ENCODE measurements around the gene GIMAP1. TPM values are rescaled to one million over a fixed set of nuclear protein-coding genes. Genes with fewer than 3 reads are reported as not detected.

Gene GIMAP1
- total RNA-seq, 1 donor from 2014 or later, result not detected

DNA sequence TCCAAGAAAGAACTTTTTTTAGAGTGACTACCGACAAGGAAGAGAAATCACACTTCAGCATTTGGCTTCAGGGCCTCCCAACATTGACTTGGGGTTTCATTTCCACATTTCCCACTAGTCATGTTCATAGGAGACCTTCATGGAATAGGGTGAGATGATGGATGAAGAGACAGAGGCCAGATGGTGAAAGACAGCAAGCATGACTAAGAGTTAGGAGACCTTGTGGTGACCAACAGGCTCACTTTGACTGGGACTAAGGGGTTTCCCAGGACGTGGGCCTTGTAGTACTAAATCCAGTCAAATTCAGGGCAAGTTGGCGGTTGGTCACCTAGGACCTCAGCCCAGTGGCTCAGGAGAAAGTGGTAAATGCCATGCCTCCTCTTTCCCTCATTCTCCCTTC is 17.8 kb downstream of the GIMAP1 start:
- Mint-ChIP-seq H3K27ac (ENCODE audit: unreplicated experiment) (no peak overlapping the region), H3K36me3 (ENCODE audit: low read depth) (no peaks in the 10 kb centered on the region), H3K27me3 (ENCODE audit: low read depth) (peaks cover 8% of the 10 kb centered on the region), H3K4me3 (ENCODE audit: unreplicated experiment) (no peak overlapping the region), H3K9me3 (ENCODE audit: low read depth) (no peaks in the 10 kb centered on the region), H3K4me1 (ENCODE audit: low read depth) (no peaks in the 10 kb centered on the region)
- no peak for DNase-seq (ENCODE audit: low spot score)
- no peak for TF ChIP-seq CTCF (IDR thresholded peaks at IDR 0.05)

DNA sequence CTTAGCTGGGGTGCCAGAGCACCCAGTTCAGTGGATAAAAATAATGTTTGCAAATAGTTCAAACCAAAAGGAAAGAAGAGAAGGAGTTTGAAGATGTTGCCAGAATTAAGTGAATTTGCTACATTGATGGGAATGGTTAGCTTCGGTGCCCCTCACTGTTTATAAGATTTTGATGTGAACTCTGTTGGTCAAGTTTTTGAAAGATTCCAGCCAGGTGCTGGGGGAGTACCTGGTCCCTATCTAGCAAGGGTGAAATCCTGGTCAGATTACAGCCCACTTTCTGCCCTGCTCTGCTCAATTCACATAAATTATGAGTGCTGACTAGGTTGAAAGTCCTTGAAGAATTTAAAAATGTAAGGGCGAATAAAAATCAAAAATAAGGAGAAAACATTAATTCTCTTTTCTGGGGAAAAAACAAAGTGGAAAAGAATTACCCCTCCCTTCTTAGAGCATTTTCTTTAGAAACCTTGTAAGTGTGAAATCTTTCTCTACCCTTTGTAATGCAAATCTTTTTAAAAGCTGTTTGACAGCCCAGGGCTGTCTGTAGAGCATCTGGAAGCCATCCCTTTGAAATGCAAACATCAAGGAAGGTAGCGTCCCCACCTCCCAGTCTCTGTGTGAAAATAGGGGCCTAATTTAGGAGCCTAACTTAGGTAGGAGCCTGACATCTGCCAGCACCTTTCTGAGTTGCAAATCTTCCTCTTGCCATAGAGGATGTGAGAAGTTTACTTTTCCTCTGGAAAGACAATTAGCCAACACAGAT is 19.4 kb downstream of the GIMAP1 start:
- peaks cover 3% of the 10 kb centered on the region for H3K9me3 Mint-ChIP-seq (ENCODE audit: low read depth)
- H3K36me3 Mint-ChIP-seq (ENCODE audit: low read depth), result no peaks in the 10 kb centered on the region
- peaks cover 12% of the 10 kb centered on the region for H3K27me3 Mint-ChIP-seq (ENCODE audit: low read depth)
- H3K4me1 Mint-ChIP-seq (ENCODE audit: low read depth), result no peaks in the 10 kb centered on the region
- no peak for DNase-seq (ENCODE audit: low spot score)
- no peak for TF ChIP-seq CTCF (IDR thresholded peaks at IDR 0.05)
- H3K4me3 Mint-ChIP-seq (ENCODE audit: unreplicated experiment), result no peak overlapping the region
- no peak overlapping the region for H3K27ac Mint-ChIP-seq (ENCODE audit: unreplicated experiment)

DNA sequence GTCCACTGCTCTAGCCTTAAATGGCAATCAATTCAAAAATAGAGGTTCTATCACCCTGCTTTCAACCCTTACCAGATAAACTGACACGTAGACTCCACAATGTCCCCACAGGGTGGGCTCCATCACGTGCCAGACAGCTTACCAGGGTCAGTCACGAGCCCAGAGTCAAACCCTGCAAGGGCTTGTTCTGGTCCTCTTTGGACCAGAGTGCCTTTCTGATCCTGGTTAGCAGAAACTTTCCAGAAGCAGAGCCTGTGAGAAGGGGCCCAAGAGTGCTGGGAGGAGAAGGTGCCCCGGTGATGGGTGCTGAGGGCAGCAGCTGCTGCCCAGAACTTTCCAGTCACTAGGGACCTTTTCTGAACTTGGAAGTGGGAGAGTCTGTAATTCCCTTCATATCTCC is 20.5 kb downstream of the GIMAP1 start:
- peaks cover 14% of the 10 kb centered on the region for H3K27me3 Mint-ChIP-seq (ENCODE audit: low read depth)
- no peak for DNase-seq (ENCODE audit: low spot score)
- H3K36me3 Mint-ChIP-seq (ENCODE audit: low read depth), result no peaks in the 10 kb centered on the region
- no peaks in the 10 kb centered on the region for H3K4me1 Mint-ChIP-seq (ENCODE audit: low read depth)
- H3K4me3 Mint-ChIP-seq (ENCODE audit: unreplicated experiment), result no peak overlapping the region
- TF ChIP-seq CTCF (IDR thresholded peaks at IDR 0.05), result no peak
- H3K27ac Mint-ChIP-seq (ENCODE audit: unreplicated experiment), result no peak overlapping the region
- peaks cover 3% of the 10 kb centered on the region for H3K9me3 Mint-ChIP-seq (ENCODE audit: low read depth)

DNA sequence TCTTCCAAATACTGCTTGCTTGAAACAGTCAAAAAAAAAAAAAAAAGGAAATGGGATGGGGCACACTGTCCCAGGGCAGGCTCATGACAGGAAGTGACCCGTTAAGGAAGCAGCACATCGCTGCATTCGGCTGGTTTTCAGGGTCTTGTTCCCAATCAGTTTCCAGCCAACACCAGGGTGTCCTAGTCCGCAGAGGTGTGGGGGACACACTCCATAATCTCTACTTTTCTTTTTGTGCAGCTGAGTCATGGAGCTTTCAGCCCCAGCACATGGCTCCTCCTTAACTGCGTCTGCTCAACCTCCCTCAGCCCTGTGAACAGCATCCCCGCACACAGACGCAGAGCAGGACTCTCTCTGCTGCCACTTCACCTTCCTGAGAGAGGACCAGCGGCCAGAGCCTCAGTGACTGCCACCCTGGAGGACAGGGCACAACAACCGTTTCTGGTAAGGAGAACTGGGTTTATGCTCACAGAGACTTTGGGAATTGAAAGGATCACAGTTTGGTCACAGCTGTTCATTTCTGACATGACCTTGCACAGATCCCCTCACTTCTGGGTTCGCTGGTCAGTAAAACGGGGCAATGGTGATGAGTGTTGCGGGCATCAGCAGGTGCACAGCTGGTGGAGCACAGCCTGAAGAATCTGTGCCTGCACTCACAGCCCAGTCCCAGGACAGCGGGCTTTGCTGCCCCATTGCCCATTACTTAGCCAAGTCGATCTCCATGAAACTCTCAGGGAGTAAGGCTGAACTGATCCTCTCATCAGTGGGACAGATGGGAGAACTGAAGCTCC is 21.0 kb downstream of the GIMAP1 start, which contains the start of gene GIMAP5:
Gene GIMAP5, plus strand, starts transcription at position 154 of the 791 bp plus-strand sequence. CDS start 3,467 bp downstream, outside the sequence.
- H3K4me1 Mint-ChIP-seq (ENCODE audit: low read depth), result no peaks in the 10 kb centered on the region
- H3K27ac Mint-ChIP-seq (ENCODE audit: unreplicated experiment), result no peak within 1 kb of the TSS
- DNase-seq (ENCODE audit: low spot score), result no peak
- TF ChIP-seq CTCF (IDR thresholded peaks at IDR 0.05), result no peak
- H3K4me3 Mint-ChIP-seq (ENCODE audit: unreplicated experiment), result no peak within 1 kb of the TSS
- H3K9me3 Mint-ChIP-seq (ENCODE audit: low read depth), result peaks cover 3% of the 10 kb centered on the region
- peaks cover 14% of the 10 kb centered on the region for H3K27me3 Mint-ChIP-seq (ENCODE audit: low read depth)
- H3K36me3 Mint-ChIP-seq (ENCODE audit: low read depth), result no peaks in the 10 kb centered on the region

DNA sequence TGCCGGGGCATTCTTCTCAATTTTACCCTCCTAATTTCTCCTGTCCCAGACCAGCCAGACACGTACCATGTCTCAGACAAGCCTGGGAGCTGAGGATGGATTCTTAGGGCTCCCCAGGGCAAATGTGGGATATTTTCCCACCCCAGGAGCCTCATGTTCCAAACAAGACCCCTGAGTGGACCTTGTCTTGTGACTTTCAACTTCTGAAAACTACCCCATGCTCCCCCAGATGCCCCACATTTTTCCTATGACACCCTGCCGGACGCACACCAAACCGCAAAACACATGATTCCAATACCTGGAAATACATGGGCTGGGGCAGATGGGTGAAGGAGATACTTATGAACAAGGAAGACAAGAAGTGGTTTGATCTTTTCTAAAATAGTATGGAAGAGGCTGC is 21.7 kb downstream of the GIMAP1 start:
- TF ChIP-seq CTCF (IDR thresholded peaks at IDR 0.05), result no peak
- Mint-ChIP-seq H3K27ac (ENCODE audit: unreplicated experiment) (no peak overlapping the region), H3K4me1 (ENCODE audit: low read depth) (no peaks in the 10 kb centered on the region), H3K4me3 (ENCODE audit: unreplicated experiment) (no peak overlapping the region), H3K36me3 (ENCODE audit: low read depth) (no peaks in the 10 kb centered on the region), H3K27me3 (ENCODE audit: low read depth) (peaks cover 14% of the 10 kb centered on the region), H3K9me3 (ENCODE audit: low read depth) (peaks cover 3% of the 10 kb centered on the region)
- no peak for DNase-seq (ENCODE audit: low spot score)
